HG02884 (cell line): Measurements from ENCODE around the gene LMNTD1.

Experiments used
- ATAC-seq: cut with Tn5 transposase; IDR thresholded peaks from one replicate; pipeline ENCODE4 v1.9.1; 2021; ENCODE audit warnings: mild to moderate bottlenecking, moderate library complexity; ENCODE audit not compliant: unreplicated experiment

LMNTD1 gene

DNA sequence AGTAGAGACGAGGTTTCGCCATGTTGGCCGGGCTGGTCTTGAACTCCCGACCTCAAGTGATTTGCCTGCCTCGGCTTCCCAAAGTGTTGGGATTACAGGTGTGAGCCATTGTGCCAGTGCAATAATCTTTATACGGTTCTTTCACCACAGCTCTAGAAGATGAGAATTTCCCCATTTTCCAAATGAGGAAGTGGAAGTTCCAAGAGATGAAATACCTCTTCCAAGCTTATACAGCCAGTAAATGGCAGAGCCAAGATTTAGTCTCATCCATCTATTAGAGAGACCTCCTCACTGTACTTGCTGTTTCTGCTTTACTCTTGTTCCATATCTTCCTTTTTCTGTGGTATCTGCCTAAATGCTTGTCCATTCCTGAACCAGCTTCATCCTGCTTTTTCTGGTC, 3.1 kb upstream of the LMNTD1 start:
- no peak for ATAC-seq

DNA sequence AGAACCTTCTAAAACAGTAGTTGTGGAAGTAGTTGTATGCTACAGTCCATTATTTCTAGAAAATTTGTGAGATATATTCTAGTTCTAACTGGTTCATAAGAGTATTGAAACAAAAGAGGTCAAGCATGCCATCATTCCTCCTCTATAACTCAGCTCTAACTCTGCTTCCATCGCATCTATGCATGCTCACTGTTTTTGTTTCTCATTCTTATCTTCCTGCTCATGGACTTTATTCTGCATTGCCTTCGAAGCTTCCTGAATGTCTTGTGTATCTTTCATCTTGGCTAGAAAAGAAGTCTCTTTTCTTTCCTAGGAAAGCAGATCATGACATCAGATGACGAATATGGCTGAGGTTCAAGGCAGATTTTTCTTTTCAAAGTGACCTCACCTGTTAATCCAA, 402 bp downstream of the LMNTD1 start:
- no peak for ATAC-seq

DNA sequence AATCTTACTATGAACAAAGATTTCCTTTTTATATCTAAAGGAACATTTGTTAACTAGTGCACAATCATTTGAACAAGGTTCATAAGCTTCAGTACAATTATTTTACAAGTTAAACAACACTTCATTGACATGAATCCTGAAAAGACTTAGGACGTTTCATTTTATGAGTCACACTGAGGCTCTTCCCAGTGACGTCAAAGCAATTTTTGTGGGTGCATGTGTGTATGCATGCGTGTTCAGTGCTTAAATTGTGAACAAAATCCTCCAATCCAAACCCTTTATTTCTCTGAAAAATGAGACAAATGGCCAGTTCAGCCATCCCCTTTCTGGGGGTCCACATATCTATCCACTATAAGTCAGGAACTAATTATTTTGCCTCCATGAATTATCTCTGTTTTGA, 2.9 kb downstream of the LMNTD1 start:
- no peak for ATAC-seq

DNA sequence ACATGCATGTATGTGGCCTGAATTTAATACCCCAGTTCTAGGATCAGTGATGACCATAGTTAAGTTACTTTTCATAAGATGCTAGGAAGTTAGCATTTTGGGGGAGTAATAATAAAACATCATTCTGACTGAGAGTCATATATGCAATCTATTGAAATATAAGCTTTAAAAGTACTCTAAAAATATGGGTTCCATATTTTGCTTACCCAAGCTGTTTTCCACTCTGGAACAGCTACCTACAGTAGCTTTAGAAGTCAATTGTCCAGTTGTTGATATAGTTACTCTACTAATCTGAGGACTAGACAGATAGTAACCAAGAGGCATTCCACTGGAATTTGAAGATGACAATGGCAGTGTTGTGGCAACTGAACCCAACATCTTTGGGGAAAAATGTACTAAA, 4.0 kb downstream of the LMNTD1 start:
- ATAC-seq: no peak

DNA sequence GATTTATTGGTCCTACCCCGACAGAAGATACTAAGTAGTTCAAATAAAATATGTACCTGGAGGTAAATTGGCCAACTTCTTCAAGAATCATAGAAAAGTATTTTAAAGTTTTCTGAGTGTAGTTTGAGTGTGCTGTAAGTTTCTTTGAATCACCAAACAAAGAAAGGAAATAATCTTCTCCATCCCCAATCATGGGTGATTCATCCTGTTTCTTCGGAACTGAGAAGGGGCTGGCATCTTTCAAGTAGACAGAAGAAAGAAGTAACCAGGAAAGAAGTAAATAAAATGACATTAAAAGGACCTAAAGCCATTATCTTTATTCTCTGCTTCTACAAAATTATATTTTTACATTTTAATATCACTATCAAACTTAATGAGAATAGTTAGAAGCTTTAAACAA, 6.8 kb downstream of the LMNTD1 start:
- ATAC-seq: no peak

DNA sequence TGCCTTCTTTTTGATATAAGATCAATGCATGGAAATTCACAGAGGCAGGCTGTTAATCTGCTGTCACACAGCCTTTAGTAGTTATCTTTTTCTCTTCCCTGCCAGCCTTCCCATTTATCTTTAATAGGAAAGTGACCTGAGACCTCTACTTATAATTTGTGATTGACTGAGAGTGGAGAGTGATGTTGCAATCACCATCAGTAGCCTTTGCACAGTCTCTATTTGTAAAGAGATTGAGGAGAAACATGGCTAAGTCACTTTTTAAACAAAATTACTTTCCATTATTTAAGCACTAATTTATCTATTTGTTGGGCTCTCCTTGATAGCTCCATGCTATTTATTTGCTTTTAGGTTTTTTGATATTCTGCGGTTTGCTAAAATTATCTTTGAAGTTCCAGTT, 19.9 kb downstream of the LMNTD1 start:
- ATAC-seq: no peak

DNA sequence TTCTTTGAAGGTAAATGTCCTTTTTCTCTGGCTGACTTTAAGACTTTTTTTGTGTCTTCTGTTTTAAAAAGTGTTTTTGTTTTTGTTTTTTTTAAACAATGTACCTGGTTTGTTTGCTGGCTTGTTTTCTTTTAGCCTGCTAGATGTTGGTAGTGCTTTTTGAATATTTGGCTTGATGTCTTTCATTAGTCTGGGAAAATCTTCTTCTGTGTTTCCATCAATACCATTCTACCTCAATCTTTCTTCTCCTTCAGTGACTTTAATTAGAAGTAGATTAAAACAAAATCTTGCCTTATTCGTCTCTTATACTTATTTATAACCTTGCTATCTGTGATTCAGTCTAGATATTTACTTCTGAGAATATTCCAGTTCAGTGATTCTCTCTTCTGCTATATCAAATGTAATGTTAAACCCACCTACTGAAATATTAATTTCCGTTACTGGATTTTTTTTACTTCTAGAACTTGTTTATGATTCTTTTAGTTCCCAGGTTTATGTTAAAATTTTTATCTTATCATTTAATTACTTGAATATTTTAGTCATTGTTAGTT, 21.5 kb downstream of the LMNTD1 start:
- ATAC-seq: no peak

DNA sequence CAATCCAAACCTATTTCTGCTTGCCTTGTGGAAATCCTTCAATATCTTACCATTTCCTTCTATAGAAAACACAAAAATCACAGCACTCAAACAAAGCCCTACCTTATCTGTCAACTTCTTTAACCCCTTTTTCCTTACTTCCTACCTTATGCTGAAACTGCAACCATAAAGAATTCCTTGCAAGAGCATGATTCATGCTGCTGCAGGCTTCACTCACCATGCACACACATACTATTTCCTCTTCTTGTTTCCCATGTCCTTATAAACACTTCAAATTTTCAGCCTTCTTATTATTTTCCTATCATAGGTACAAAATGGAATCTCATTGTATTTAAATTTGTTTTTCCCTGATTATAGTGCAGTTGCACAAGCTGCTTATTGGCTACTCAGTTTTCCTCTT, 23.3 kb downstream of the LMNTD1 start:
- ATAC-seq: no peak

DNA sequence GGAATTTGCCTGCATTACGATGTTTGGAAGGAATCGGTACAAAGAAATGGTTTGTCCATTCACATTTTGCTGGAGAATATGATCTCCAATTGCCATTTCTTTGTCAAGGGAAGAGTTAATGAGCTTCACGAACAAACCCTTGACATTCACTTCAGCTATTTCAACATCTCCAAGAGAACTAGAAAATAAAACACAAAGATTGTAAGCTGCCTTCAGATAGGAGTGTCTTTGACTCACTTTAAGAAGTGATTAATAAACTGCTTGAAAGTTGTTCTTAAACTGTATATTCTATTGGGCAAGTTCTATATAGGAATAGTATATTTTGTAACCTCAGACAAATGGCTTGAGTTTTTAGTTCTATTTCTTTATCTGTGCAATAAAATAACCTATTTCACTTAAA, 26.3 kb downstream of the LMNTD1 start:
- no peak for ATAC-seq

DNA sequence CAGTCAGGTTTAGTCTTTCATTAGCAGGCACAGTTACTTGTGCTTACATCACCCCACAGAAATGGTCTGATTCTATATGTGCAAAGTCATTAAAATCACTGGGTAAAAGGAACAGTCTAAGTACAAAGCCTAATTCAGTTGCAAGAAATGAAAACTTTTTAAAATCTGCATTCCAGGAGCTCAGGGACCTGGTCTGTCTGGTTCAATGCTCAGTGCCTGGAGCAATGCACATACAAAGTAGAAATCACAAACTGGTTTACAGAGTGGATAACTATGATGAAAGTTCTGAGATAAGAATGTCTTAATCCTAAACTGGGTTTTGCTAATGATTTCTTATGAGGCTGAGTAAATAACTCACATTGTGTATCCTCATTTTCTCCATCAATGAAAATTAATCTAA, 28.7 kb downstream of the LMNTD1 start:
- ATAC-seq: no peak

DNA sequence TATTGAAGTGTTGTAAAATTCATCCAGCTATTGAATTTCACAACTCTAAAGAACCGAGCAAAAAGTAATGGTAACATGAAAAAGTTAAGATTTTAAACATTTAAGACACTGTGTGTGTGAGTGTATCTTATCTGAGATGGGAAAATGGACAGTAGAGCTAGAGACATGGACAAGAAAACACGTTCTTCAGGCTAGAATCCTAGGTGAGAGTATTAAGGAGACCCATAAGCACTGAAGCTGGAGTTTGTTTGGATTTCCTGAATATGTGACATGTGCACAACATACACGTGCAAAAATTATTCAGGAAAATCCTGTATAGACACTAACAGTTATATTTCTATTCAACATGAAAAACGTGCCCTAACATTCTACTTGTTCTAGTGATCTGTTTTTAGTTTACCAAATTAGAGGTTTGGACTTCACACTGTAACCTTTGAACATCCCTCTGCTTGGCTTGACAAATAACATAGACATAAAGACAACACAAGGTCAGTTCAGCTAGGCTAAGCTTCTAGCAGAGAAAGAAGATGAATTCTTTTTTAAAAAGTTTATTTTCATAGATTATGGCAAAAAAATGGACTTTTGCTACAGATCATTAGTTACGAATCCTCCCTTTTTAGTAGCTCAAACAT, 31.3 kb downstream of the LMNTD1 start:
- ATAC-seq: no peak

DNA sequence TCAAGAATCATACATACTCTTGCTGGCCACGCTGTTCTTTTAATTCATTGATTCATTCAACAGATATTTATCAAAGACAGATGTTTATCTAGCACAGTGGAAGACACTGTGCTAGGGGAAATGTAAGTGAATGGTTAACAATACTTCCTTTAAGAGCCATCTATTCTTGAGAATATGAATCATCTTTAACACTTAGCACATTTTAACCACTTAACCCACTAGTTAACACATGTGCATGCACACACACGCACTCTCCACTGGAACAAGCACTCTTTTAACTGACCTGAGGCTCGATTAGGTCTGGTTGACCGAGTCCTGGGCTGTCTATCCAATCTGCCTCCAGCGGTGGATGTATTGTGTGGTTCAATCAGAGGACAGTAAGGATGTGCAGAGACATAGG, 34.6 kb downstream of the LMNTD1 start:
- ATAC-seq: no peak

DNA sequence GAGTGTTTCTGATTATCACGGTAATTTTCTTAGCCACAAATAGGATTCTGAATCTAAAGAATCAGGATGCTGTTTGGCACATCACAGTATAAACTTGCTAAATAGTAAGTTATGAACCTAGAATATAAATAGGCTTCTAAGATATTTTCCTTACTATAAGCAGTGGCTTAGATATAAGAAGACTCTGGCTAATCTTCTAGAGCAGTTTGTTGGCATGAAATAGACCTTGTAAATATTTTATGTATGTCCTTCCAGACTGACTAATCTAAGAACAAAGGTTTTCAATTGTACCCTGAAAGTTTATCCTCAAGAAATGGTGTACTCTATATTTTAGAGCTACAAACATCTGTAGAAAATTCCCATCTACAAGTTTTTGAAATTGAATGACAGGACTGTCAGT, 48.3 kb downstream of the LMNTD1 start:
- ATAC-seq: no peak

DNA sequence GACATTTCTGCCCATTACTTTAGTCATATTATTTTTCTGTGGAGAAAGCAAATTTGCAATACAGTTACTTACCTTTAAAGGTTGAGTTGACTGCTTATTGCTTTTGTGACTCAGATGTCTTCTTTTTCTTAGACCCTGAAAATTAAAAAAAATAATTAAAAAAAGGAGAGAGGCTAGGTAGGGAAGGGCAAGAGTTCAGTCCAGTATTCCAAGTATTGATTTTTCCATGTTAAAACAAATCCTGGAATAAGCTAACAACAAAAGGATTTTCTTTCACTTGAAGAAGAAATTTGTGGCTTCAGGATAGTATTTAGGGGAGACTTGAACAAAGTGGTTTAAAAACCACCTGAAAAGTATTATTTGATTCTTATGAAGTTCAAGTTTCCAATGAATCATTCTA, 49.4 kb downstream of the LMNTD1 start:
- no peak for ATAC-seq

DNA sequence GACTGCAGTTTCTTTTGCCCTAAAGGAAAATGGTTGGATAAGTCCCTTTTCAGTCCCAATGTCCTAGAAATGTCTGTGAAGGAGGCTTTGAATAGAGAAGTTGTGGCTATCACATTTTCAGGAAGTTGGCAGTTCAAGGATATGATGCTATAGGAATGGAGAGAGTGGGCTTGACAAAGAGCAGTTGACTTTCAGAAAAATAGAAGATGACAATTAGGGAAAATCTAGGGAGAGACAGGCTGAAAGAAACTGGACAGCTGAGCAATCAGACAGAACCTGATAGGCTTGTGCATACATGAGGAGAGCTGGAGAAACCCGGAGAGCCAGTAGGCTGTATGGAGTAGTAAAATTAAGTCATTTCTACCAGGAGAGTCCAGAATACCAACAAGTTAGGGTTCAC, 50.5 kb downstream of the LMNTD1 start:
- no peak for ATAC-seq

DNA sequence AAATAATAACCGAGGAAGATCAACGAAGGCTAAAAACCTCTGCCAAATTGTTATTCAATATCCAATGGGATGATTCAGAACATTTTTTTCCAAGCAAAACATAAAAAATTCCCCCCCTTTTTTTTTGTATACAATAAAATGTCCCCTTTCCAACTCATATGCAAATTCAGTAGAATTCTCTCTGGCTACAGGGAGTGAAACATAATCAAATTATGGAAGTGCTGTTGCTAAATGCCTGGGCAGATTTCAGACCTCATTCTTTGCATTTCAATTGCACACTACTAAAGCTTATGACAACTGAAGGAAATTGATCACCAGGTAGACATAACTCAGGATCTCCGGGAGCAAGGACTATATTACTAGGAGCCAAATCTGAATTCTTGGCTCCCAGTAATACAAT, 51.0 kb downstream of the LMNTD1 start:
- ATAC-seq: no peak

DNA sequence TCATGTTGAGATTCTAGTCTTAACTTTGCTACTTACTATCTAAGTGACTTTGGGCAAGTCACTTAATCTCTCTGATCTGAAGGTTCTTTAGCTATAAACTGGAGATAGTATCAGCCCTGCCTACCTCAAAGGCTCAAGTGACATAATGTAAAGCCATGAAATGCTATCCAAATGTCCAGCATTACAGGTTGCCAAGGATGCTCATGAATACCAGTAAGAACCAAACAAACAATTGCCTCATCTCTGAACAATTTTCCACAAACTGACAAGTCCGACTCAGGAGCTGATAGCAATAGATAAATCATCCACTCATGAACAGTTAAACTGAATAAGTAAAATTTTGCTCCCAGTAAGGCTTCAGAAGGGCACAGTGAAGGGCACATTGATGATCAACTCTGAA, 51.5 kb downstream of the LMNTD1 start:
- no peak for ATAC-seq

DNA sequence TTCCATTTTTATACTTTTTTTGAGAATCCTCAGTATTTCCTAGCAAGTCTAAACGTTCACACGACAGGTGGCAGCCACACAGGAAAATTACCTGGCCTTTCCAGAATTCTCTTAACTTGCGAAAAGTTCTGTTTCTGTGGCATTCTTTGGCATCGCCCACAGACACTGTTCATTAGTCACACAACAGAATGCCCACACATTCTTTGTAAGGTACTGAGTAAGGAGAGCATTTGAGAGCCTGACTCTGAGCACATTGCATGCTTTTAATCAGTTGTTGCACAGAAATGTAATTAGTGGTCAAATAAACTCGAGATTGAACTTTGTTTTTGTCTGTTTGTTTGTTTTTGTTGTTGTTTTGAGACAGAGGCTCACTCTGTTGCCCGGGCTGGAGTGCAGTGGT, 52.4 kb downstream of the LMNTD1 start:
- ATAC-seq: no peak

DNA sequence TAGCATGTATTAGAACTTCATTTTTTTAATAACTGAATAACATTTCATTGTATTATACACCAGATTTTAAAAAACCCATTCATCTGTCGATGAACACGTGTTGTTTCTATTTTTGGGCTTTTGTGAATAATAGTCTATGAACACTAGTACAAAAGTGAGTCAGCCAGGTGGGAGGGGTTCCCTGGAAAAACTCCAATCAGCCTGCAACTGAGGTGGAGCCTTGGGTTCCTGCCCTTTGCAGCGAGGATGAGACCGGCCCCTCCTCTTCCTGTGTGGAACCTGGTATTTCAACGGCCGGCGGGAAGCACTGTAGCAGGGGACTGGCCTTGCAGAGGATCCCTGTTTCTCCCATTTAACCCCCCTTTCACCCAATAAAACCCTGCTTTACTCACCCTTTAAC, 56.1 kb downstream of the LMNTD1 start:
- no peak for ATAC-seq

DNA sequence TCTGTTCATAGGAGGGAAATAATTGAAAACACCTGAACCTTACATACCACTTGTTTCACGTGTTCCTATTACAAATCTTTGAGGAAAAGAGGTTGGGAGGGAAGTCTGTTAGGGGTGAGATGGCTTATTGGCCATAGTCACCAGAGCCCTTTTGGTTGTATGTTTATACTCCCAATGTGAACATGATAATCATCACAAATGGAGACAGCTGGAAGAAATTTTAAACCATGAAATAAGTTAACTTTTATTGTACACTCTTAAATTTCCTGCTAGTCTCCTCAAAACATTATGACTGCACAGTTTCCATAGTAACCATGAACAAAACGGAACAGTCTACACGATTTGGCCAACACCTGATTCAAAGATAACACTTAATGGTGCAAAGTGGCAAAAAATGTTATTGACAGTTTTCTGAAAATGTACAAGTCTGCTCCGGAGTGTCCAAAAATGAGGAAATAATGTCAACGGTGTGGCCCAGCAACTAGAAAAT, 56.9 kb downstream of the LMNTD1 start:
- no peak for ATAC-seq

DNA sequence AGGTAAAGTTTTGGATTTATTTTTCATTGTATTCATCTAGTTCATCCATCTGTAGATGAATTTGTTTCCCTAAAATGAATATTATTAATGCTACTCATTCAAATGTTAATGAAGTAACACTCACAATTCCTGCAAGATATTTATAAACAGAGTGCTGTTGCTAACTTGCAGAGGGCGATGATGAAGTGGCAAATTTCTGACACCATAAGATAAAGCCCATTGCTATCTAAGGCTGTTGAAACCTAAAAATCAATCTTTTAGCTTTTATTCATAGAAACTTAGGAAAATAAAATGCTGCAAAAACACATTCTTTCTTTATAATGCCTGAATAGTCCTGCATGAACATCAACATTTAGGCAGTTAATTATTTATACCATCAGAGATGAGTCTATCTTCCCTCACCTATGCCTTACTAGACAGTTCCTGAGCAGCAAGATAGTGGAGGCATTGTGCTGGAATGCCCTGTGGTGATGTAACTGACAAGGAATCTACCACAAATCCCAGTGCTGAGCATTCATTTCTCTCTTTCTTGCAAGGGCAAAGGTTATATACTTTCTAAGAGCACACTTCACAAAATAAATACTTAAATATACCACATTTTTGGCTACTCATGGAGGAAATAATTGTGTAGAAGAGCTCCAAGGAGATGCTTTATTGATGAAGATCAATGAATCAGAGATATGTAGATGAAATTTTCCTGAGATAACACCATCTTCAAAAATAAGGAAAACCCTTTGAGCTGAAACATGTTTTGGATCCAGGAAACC, 57.6 kb downstream of the LMNTD1 start:
- no peak for ATAC-seq

DNA sequence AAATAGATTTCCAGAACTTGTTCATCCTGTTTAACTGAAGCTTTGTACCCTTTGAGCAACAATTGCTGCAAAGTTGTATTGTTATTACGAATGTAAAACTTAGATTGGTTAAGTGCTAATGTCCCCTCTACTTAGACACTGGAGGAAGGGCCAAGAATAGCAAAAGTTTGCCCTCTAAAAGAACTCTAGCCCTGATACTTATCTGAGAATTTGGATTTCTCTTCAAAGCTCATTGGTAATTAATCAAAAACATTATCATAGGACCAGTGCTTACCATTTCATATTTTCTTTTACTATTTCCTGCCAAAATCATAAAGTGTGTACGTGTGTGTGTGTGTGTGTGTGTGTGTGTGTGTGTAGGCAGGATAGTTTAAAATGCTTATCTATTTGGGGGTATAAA, 58.2 kb downstream of the LMNTD1 start:
- no peak for ATAC-seq
